MM.1S (cell line): ENCODE measurements around the gene PAXX.

Source experiments
- CTCF ChIP-seq: fragments of 300-600 bp; sonication (generic); IDR thresholded peaks from 2 replicates; pipeline ENCODE4 v1.5.1; 2016; ENCODE audit warnings: antibody characterized with exemption, low read length, mixed read lengths
- EZH2phosphoT487 ChIP-seq: fragments of 300-600 bp; sonication (generic); IDR thresholded peaks from 2 replicates; pipeline ENCODE4 v1.6.1; 2018; ENCODE audit warnings: antibody characterized with exemption, low read length

GRCh38 chr9:136943291-136944211 lies 48.7 kb upstream of the PAXX start:
- TF ChIP-seq CTCF (no peak; the same call in 1 of the 2 replicates), EZH2phosphoT487 (no peak)
